Naive B cell (primary cell): ENCODE results near the gene SMAD3. TPM values are rescaled to one million over a fixed set of nuclear protein-coding genes. Genes with fewer than 3 reads are reported as not detected.

Source experiments
- ATAC-seq, 2 donors: fragments of 150-1000 bp; cut with Tn5 transposase; 2 replicates each; pipeline ENCODE4 v1.10.0; 2021; ENCODE audit warnings: low read depth in 2 of 2, mild to moderate bottlenecking in 2 of 2, moderate library complexity in 2 of 2
- DNase-seq: peaks from one replicate; pipeline ENCODE4 v3.0.0; 2022
- H3K27ac Mint-ChIP-seq, 6 donors: one replicate each; pipeline ENCODE4 v1.8.0; 2020 to 2022; ENCODE audit warnings: mild to moderate bottlenecking in 6 of 6, mixed read lengths in 6 of 6, moderate library complexity in 5 of 6, inconsistent platforms in 2 of 6
- H3K27me3 Mint-ChIP-seq, 3 donors: one replicate each; pipeline ENCODE4 v1.8.0; 2021 to 2022; ENCODE audit warnings: mixed read lengths in 3 of 3, mild to moderate bottlenecking in 1 of 3
- H3K36me3 Mint-ChIP-seq, 2 donors: one replicate each; pipeline ENCODE4 v1.8.0; 2020 to 2022; ENCODE audit warnings: mixed read lengths in 2 of 2, inconsistent platforms in 1 of 2, mild to moderate bottlenecking in 1 of 2
- H3K4me1 Mint-ChIP-seq, 3 donors: one replicate each; pipeline ENCODE4 v1.8.0; 2020 to 2022; ENCODE audit warnings: mixed read lengths in 3 of 3, inconsistent platforms in 1 of 3, mild to moderate bottlenecking in 1 of 3, moderate library complexity in 1 of 3
- H3K4me3 Mint-ChIP-seq, 8 donors: one replicate each; pipeline ENCODE4 v1.8.0; 2020 to 2022; ENCODE audit warnings: mild to moderate bottlenecking in 8 of 8, mixed read lengths in 8 of 8, moderate library complexity in 8 of 8, inconsistent platforms in 2 of 8
- H3K9me3 Mint-ChIP-seq, 7 donors: one replicate each; pipeline ENCODE4 v1.8.0; 2020 to 2022; ENCODE audit warnings: mixed read lengths in 7 of 7, mild to moderate bottlenecking in 5 of 7, inconsistent platforms in 2 of 7, moderate library complexity in 1 of 7
- polyA plus RNA-seq, 6 donors: library from polyadenylated mRNA; unstranded; fragments of 300-500 nt; fragmentation: Illumina TruSeq; gene quantifications; one replicate each; pipeline ENCODE4 v1.2.3, GENCODE V29; 2021; ENCODE audit warnings: low read depth in 6 of 6

Gene SMAD3
- polyA plus RNA-seq, 6 donors from 2014 or later, result 34.7 to 68.7 (median 38.0) TPM

GRCh38 chr15:67054676-67055075, 10.7 kb upstream of the SMAD3 start:
- H3K4me1 Mint-ChIP-seq, result peaks cover 45 to 62% (median 59%) of the 10 kb centered on the region in 3 donors
- H3K27ac Mint-ChIP-seq, result peak overlapping the region in 3 of 6 donors; percentile 37 to 89 (median 76)
- no peaks in the 10 kb centered on the region for H3K27me3 Mint-ChIP-seq
- H3K9me3 Mint-ChIP-seq, result no peaks in the 10 kb centered on the region
- no peaks in the 10 kb centered on the region for H3K36me3 Mint-ChIP-seq
- ATAC-seq, result no peak
- DNase-seq, result no peak
- H3K4me3 Mint-ChIP-seq, result no peak overlapping the region

DNA sequence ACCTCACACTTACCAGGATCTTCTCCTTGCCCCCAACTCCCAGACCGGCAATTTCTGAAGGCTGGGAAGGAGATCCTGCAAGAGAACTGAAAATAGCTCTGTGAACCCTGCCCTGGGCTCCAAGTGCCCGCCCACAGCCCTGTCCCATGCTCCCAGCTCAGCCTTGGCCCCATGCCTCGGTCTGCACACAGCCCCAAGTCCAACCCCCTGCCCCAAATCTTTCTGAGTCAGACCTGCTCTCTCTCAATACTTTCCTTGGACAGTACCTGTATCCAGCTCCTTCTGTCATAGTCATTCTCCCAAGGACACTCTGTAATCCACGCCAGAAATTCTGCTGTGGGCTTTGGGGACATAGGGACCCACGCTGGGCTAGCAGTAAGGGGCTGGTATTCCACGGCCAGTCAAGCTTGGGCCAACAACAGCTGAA, 6.3 kb upstream of the SMAD3 start:
- Mint-ChIP-seq H3K27ac (peak overlapping the region in 1 of 6 donors; percentile 58), H3K27me3 (no peaks in the 10 kb centered on the region), H3K36me3 (no peaks in the 10 kb centered on the region), H3K9me3 (no peaks in the 10 kb centered on the region), H3K4me1 (peaks cover 36 to 51% (median 41%) of the 10 kb centered on the region in 3 donors), H3K4me3 (peak overlapping the region in 1 of 8 donors; percentile 36)
- no peak for ATAC-seq
- no peak for DNase-seq

GRCh38 chr15:67061811-67062368, 3.5 kb upstream of the SMAD3 start:
- H3K36me3 Mint-ChIP-seq, result no peaks in the 10 kb centered on the region
- H3K4me3 Mint-ChIP-seq, result peak overlapping the region in 1 of 8 donors; percentile 95
- no peaks in the 10 kb centered on the region for H3K27me3 Mint-ChIP-seq
- H3K4me1 Mint-ChIP-seq, result peaks cover 20 to 38% (median 25%) of the 10 kb centered on the region in 3 donors
- ATAC-seq (no peak), DNase-seq (no peak)
- H3K27ac Mint-ChIP-seq, result peak overlapping the region in 2 of 6 donors; percentile 4 to 17
- H3K9me3 Mint-ChIP-seq, result no peaks in the 10 kb centered on the region

GRCh38 chr15:67062369-67062985, 2.9 kb upstream of the SMAD3 start:
- Mint-ChIP-seq H3K27me3 (no peaks in the 10 kb centered on the region), H3K9me3 (no peaks in the 10 kb centered on the region), H3K27ac (peak overlapping the region in 3 of 6 donors; percentile 25 to 73 (median 45)), H3K4me3 (peak overlapping the region in 2 of 8 donors; percentile 7 to 95), H3K36me3 (no peaks in the 10 kb centered on the region), H3K4me1 (peaks cover 19 to 38% (median 24%) of the 10 kb centered on the region in 3 donors)
- no peak for ATAC-seq
- no peak for DNase-seq

- peaks cover 34 to 53% (median 37%) of the 10 kb centered on the region in 3 donors for H3K4me1 Mint-ChIP-seq
- H3K27ac Mint-ChIP-seq, result peak overlapping the region; percentile 30 to 99 (median 88)
- H3K36me3 Mint-ChIP-seq, result no peaks in the 10 kb centered on the region
- H3K9me3 Mint-ChIP-seq, result no peaks in the 10 kb centered on the region
- DNase-seq (no peak), ATAC-seq (peak in 1 of 2 donors; percentile 37)
- H3K27me3 Mint-ChIP-seq, result no peaks in the 10 kb centered on the region
- H3K4me3 Mint-ChIP-seq, result peak overlapping the region; percentile 73 to 95 (median 82)
These were observed 1.5 kb upstream of the SMAD3 start for GRCh38 chr15:67063689-67064606.

DNA sequence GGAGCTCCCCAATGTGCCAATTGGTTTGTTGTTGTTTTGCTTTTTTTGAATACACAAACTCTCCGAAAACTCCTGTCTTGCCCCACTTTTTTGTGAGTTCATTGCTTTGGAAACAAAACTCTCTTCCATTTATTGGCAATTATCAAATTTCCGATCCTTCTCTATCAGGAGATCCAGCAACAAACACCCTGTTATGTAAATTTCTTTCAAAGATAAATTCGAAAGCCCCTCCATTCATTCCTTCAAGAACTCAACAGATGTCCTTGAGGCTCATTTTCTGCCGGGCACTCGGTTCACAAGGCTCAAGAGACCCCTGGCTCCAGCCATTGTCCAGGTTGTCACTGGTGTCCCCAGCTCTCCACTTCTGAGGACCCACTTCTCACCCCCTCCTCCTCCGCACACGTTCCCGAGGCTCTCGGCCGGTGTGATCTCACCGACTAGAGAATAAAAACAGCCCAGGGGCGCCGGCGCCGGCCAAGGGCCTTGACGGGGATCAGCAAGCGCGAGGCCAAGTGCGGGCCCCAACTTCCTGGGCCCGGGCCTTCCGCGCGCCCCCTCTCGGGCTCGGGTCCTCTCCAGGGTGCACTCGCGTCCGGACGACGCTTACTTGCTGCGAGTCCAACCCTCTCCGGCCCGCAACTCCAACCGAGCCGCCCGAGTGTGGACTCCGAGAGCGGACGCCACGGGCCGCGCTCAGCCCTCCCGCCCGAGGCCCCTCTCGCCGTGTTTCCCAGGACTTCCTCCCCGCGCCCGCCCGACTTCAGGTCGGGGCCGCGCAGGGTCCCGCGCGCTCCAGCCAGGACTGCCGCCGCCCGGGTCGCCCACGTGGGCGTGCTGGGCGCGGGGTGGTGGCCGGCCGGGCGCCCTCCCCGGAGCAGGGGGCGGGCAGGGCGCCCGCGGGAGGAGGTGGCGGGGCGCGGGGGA, 533 bp upstream of the SMAD3 start:
- peak overlapping the region; percentile 65 to 99 (median 88) for H3K27ac Mint-ChIP-seq
- H3K27me3 Mint-ChIP-seq, result no peaks in the 10 kb centered on the region
- peaks cover 40 to 57% (median 46%) of the 10 kb centered on the region in 3 donors for H3K4me1 Mint-ChIP-seq
- H3K36me3 Mint-ChIP-seq, result no peaks in the 10 kb centered on the region
- ATAC-seq (peak; percentile 7 to 24), DNase-seq (peak; percentile 60)
- H3K9me3 Mint-ChIP-seq, result no peaks in the 10 kb centered on the region
- H3K4me3 Mint-ChIP-seq, result peak overlapping the region; percentile 73 to 95 (median 84)

DNA sequence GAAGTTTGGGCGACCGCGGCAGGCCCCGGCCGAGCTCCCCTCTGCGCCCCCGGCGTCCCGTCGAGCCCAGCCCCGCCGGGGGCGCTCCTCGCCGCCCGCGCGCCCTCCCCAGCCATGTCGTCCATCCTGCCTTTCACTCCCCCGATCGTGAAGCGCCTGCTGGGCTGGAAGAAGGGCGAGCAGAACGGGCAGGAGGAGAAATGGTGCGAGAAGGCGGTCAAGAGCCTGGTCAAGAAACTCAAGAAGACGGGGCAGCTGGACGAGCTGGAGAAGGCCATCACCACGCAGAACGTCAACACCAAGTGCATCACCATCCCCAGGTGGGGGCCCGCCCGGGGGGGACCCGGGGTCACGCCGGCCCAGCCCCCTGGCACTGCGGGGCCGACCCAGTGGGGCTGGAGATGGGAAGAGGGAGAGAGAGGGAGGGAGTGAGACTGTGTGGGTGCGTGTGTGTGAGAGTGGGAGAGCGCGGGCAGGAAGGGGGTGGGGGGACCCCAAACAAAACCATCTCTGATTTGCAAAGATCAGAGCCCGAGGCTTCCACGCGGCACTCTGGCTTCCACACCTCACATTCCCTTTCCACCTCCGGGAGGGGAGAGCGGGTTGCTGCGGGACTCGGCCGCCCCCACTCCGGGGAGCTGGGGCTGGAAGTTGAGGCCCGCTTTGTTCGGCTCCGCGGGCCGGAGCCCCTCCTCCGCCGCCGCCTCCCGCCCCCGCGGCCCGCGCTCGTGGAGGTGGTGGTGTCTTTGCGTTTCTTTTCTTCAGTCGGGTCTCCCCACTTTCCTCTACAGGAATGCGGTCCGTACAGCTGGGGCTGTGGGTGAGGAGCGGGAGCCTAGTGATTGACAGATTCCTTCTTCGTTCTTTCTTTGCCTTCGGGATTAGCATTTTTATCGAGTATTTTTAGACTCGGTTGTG, 898 bp downstream of the SMAD3 start:
- ATAC-seq, result peak; percentile 22 to 29
- peak; percentile 44 for DNase-seq
- peak overlapping the region; percentile 85 to 99 (median 97) for H3K4me3 Mint-ChIP-seq
- no peaks in the 10 kb centered on the region for H3K9me3 Mint-ChIP-seq
- peaks cover 55 to 67% (median 58%) of the 10 kb centered on the region in 3 donors for H3K4me1 Mint-ChIP-seq
- H3K27me3 Mint-ChIP-seq, result no peaks in the 10 kb centered on the region
- H3K36me3 Mint-ChIP-seq, result peaks cover 0 to 8% of the 10 kb centered on the region in 2 donors
- H3K27ac Mint-ChIP-seq, result peak overlapping the region; percentile 78 to 97 (median 96)

DNA sequence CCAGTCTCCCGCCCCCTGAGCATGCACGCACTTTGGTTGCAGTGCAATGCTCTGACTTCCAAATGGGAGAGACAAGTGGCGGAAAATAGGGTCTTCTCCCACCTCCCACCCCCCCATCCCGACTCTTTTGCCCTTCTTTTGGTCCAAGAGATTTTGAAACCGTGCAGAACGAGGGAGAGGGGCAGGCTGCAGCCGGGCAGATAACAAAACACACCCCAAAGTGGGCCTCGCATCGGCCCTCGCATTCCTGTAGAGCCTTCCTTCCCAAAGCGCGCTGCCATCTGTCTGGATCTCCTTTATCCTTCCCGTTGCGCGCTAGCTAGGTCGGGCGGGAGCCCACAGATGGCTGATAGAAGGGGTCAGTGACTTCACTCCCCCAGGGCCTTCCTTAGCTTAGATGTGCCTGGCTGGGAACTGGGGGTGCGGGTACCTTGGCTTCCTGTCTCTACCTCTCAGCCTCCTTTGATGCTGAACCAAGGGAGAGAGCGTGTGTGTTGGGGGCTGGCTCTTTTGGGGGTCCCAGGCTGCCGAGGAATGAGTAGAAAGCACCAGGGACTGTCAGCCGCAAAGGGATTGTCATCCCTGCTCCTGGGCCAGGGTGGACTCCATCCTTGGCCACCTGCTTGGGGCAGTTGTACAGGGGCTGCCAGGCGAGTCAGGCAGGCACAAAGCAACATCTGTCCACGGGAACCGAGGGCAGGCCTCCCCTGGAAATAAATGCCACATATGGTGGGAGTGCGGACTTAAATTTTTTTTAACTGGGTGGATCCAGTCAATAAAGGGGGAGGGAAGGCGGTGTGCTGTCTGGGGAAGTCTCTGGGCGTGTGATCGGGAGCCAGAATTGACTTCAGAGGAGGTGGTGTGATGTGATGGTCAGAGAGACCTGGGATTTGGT, 1.8 kb downstream of the SMAD3 start:
- no peak for ATAC-seq
- no peak for DNase-seq
- H3K4me3 Mint-ChIP-seq, result peak overlapping the region; percentile 85 to 99 (median 97)
- peaks cover 0 to 10% of the 10 kb centered on the region in 2 donors for H3K36me3 Mint-ChIP-seq
- H3K4me1 Mint-ChIP-seq, result peaks cover 60 to 64% (median 62%) of the 10 kb centered on the region in 3 donors
- peak overlapping the region; percentile 89 to 97 (median 92) for H3K27ac Mint-ChIP-seq
- no peaks in the 10 kb centered on the region for H3K9me3 Mint-ChIP-seq
- no peaks in the 10 kb centered on the region for H3K27me3 Mint-ChIP-seq

GRCh38 chr15:67067930-67068551, 2.6 kb downstream of the SMAD3 start:
- Mint-ChIP-seq H3K27me3 (no peaks in the 10 kb centered on the region), H3K27ac (peak overlapping the region; percentile 89 to 97 (median 92)), H3K4me1 (peaks cover 65 to 71% (median 71%) of the 10 kb centered on the region in 3 donors), H3K9me3 (no peaks in the 10 kb centered on the region), H3K36me3 (peaks cover 0 to 18% of the 10 kb centered on the region in 2 donors), H3K4me3 (peak overlapping the region; percentile 85 to 99 (median 97))
- DNase-seq (no peak), ATAC-seq (no peak)

DNA sequence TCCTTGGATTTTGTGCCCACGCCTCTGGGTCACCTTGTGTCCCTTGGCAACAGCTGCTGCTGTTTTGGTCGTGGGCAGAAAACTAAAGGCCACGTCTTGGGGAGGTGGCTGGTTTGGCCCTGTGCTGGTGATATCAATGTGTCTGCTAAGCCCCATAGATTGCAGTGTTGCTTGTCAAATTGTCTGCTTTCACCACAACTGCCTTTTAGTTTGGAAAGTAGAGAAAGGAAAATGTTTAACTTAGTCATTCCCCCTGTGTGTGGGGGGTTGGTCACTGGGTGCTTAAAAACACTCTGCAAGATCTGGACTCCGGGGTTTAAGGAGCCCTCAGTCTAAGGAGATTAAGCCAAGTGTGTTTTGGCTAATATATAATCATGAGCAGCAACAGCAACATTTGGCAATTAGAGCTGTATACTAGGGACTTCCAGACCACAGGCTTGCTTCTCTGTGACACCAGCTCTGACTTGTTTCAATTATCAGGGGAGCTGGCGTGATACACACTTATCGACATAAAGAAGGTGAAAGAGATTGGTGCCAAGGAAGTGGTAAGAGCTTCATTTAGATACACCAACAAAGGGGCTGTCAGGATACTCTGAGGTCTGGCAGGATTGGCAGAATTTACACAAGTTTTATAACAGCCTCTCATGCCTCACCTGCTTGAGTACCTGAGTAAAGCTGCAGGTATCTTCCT, 3.5 kb downstream of the SMAD3 start:
- Mint-ChIP-seq H3K27ac (peak overlapping the region in 5 of 6 donors; percentile 42 to 95 (median 76)), H3K4me3 (peak overlapping the region; percentile 85 to 99 (median 97)), H3K9me3 (no peaks in the 10 kb centered on the region), H3K4me1 (peaks cover 61 to 73% (median 68%) of the 10 kb centered on the region in 3 donors), H3K27me3 (no peaks in the 10 kb centered on the region), H3K36me3 (peaks cover 0 to 20% of the 10 kb centered on the region in 2 donors)
- DNase-seq, result no peak
- ATAC-seq, result no peak
